Liver (tissue), 3 donors: Measurements from ENCODE around the gene HEATR3.

ENCODE experiments used
- ATF3 ChIP-seq: IDR thresholded peaks from 2 replicates; pipeline ENCODE4 v1.6.1; 2016; ENCODE audit warnings: antibody characterized with exemption
- EGR1 ChIP-seq, 2 donors: IDR thresholded peaks; 2 replicates each; pipeline ENCODE4 v1.6.1; 2016 to 2018; ENCODE audit warnings: antibody characterized with exemption in 2 of 2, low read depth in 2 of 2
- FOXA1 ChIP-seq: IDR thresholded peaks from 2 replicates; pipeline ENCODE4 v1.6.1; 2016; ENCODE audit warnings: antibody characterized with exemption
- GABPA ChIP-seq, 2 donors: IDR thresholded peaks in 1 of 2; conservative IDR thresholded peaks in 1 of 2; 2 replicates each; pipeline ENCODE4 v1.6.1; 2016; ENCODE audit warnings: antibody characterized with exemption in 2 of 2, mild to moderate bottlenecking in 1 of 2, moderate library complexity in 1 of 2
- JUND ChIP-seq, 2 donors: IDR thresholded peaks; 2 replicates each; pipeline ENCODE4 v1.6.1; 2016; ENCODE audit warnings: antibody characterized with exemption in 2 of 2
- RAD21 ChIP-seq, 2 donors: IDR thresholded peaks; 2 replicates each; pipeline ENCODE4 v1.6.1; 2016; ENCODE audit warnings: antibody characterized with exemption in 2 of 2, mild to moderate bottlenecking in 2 of 2
- REST ChIP-seq: IDR thresholded peaks from 2 replicates; pipeline ENCODE4 v1.6.1; 2016; ENCODE audit warnings: antibody characterized with exemption, mild to moderate bottlenecking
- RXRA ChIP-seq, 2 donors: IDR thresholded peaks; 2 replicates each; pipeline ENCODE4 v1.6.1; 2017 to 2018; ENCODE audit warnings: antibody characterized with exemption in 2 of 2, mild to moderate bottlenecking in 1 of 2
- SP1 ChIP-seq: IDR thresholded peaks from 2 replicates; pipeline ENCODE4 v1.6.1; 2018; ENCODE audit warnings: antibody characterized with exemption, mild to moderate bottlenecking
- TAF1 ChIP-seq: conservative IDR thresholded peaks from 2 replicates; pipeline ENCODE4 v1.6.1; 2016; ENCODE audit warnings: antibody characterized with exemption, mild to moderate bottlenecking
- YY1 ChIP-seq: IDR thresholded peaks from 2 replicates; pipeline ENCODE4 v1.6.1; 2016; ENCODE audit warnings: antibody characterized with exemption, mild to moderate bottlenecking
- TF ChIP-seq, protein P1 (sequence below): fragments of 150-350 bp; IDR thresholded peaks from 2 replicates; pipeline ENCODE4 v1.5.1; 2017; ENCODE audit warnings: improper control_type of control experiment, low read depth, low read length; ENCODE audit not compliant: missing input control
- TF ChIP-seq, protein P2 (sequence below): IDR thresholded peaks from 2 replicates; pipeline ENCODE4 v1.6.1; 2016; ENCODE audit warnings: antibody characterized with exemption
- TF ChIP-seq, protein P3 (sequence below): IDR thresholded peaks from 2 replicates; pipeline ENCODE4 v1.6.1; 2016; ENCODE audit warnings: antibody characterized with exemption
- donor health status: healthy.
- donor health status: healthy.

GRCh38 chr16:50088302-50088701 lies 22.5 kb downstream of the HEATR3 start:
- TF ChIP-seq, protein P1, sequence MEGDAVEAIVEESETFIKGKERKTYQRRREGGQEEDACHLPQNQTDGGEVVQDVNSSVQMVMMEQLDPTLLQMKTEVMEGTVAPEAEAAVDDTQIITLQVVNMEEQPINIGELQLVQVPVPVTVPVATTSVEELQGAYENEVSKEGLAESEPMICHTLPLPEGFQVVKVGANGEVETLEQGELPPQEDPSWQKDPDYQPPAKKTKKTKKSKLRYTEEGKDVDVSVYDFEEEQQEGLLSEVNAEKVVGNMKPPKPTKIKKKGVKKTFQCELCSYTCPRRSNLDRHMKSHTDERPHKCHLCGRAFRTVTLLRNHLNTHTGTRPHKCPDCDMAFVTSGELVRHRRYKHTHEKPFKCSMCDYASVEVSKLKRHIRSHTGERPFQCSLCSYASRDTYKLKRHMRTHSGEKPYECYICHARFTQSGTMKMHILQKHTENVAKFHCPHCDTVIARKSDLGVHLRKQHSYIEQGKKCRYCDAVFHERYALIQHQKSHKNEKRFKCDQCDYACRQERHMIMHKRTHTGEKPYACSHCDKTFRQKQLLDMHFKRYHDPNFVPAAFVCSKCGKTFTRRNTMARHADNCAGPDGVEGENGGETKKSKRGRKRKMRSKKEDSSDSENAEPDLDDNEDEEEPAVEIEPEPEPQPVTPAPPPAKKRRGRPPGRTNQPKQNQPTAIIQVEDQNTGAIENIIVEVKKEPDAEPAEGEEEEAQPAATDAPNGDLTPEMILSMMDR = no peak
- TF ChIP-seq REST = no peak
- TF ChIP-seq FOXA1 = no peak
- TF ChIP-seq EGR1 (IDR thresholded peaks at IDR 0.05; ENCODE audit: low read depth in 2 of 2) = no peak
- no peak for TF ChIP-seq GABPA (IDR thresholded peaks at IDR 0.05 in 1 of 2, conservative IDR thresholded peaks at IDR 0.05 in 1 of 2)
- TF ChIP-seq RXRA (IDR thresholded peaks at IDR 0.05) = no peak
- TF ChIP-seq SP1 = no peak
- no peak for TF ChIP-seq TAF1
- TF ChIP-seq RAD21 (IDR thresholded peaks at IDR 0.05) = no peak
- TF ChIP-seq JUND (IDR thresholded peaks at IDR 0.05) = no peak
- TF ChIP-seq, protein P2, sequence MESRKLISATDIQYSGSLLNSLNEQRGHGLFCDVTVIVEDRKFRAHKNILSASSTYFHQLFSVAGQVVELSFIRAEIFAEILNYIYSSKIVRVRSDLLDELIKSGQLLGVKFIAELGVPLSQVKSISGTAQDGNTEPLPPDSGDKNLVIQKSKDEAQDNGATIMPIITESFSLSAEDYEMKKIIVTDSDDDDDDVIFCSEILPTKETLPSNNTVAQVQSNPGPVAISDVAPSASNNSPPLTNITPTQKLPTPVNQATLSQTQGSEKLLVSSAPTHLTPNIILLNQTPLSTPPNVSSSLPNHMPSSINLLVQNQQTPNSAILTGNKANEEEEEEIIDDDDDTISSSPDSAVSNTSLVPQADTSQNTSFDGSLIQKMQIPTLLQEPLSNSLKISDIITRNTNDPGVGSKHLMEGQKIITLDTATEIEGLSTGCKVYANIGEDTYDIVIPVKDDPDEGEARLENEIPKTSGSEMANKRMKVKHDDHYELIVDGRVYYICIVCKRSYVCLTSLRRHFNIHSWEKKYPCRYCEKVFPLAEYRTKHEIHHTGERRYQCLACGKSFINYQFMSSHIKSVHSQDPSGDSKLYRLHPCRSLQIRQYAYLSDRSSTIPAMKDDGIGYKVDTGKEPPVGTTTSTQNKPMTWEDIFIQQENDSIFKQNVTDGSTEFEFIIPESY = no peak
- TF ChIP-seq, protein P3, sequence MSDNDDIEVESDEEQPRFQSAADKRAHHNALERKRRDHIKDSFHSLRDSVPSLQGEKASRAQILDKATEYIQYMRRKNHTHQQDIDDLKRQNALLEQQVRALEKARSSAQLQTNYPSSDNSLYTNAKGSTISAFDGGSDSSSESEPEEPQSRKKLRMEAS = no peak
- no peak for TF ChIP-seq YY1
- TF ChIP-seq ATF3 = no peak
